ENCODE results near the gene TP73.

DNA sequence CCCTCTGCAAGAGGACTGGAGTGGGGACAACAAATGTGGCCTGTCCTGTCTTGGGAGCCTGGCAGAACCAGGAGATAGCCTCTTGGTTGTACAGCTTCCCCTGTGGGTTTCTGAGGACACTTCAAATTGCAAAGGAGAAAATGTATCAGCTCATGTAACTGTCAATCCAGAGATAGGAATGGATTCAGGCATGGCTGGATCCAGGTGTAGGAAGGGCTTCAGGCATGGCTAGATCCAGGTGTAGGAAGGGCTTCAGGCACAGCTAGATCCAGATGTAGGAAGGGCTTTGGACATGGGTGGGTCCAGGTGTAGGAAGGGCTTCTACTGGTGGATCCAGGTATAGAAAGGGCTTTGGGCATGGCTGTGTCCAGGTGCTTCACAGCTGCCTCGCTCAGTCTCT lies 30.9 kb downstream of the TP73 start:
- TF ChIP-seq, protein P1, sequence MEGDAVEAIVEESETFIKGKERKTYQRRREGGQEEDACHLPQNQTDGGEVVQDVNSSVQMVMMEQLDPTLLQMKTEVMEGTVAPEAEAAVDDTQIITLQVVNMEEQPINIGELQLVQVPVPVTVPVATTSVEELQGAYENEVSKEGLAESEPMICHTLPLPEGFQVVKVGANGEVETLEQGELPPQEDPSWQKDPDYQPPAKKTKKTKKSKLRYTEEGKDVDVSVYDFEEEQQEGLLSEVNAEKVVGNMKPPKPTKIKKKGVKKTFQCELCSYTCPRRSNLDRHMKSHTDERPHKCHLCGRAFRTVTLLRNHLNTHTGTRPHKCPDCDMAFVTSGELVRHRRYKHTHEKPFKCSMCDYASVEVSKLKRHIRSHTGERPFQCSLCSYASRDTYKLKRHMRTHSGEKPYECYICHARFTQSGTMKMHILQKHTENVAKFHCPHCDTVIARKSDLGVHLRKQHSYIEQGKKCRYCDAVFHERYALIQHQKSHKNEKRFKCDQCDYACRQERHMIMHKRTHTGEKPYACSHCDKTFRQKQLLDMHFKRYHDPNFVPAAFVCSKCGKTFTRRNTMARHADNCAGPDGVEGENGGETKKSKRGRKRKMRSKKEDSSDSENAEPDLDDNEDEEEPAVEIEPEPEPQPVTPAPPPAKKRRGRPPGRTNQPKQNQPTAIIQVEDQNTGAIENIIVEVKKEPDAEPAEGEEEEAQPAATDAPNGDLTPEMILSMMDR (IDR thresholded peaks at IDR 0.05), result no peak
- no peak for TF ChIP-seq EZH2 (IDR thresholded peaks at IDR 0.05; ENCODE audit: borderline replicate concordance, insufficient read depth, low read depth, low read length, poor library complexity, severe bottlenecking)

Measured in B cell (primary cell).